Measurements from ENCODE around the gene DGKB. TPM values are rescaled to one million over a fixed set of nuclear protein-coding genes. Genes with fewer than 3 reads are reported as not detected.

The DGKB gene
- polyA plus RNA-seq, 1 donor, result 1.3 TPM

DNA sequence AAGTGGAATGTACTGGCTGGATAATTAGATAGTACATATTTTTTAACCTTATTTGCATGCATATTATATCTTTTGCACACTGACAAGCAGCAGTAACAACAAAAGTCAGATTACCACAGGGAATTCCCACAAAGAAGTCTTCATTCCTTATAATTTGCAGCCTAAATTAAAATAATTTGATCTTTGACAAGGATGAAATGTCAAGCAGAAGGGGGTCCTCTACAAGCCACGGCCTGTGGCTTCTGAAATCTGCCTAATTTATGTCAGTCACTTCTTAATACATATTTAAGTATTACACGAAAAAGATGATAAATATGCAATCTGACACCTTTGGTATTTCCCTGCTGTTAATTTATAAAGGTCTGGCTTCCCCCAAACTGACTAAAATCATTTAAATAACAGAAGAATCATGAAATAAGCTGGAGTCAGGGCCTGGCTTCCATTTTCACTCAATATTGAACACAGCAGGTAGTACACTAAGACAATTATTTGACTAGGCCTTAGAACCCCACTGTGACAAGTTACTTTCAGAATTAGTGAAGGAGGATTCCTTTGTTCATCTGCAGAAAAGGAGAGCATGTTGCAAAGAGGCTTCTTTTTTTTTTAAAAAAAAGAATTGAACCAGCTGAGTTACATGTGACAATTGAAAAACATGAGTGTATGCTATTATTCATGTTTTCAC is 562.0 kb downstream of the DGKB start:
- no peak overlapping the region for H3K4me3 ChIP-seq (ENCODE audit: low read length)
- H3K36me3 ChIP-seq (ENCODE audit: control insufficient read depth, insufficient read depth, low read length), result no peaks in the 10 kb centered on the region
- DNase-seq, result no peak
- WGBS (ENCODE audit: insufficient coverage, low lambda C conversion rate), result 54% methylated on average over 2 of the region's 2 CpGs
- no peaks in the 10 kb centered on the region for H3K27me3 ChIP-seq (ENCODE audit: control insufficient read depth, insufficient read depth, low read length)
- no peaks in the 10 kb centered on the region for H3K4me1 ChIP-seq (ENCODE audit: control insufficient read depth, insufficient read depth, low read length)
- H3K9me3 ChIP-seq (ENCODE audit: control insufficient read depth, low read depth, low read length), result no peaks in the 10 kb centered on the region
- no peak overlapping the region for H3K27ac ChIP-seq (ENCODE audit: low read length)

DNA sequence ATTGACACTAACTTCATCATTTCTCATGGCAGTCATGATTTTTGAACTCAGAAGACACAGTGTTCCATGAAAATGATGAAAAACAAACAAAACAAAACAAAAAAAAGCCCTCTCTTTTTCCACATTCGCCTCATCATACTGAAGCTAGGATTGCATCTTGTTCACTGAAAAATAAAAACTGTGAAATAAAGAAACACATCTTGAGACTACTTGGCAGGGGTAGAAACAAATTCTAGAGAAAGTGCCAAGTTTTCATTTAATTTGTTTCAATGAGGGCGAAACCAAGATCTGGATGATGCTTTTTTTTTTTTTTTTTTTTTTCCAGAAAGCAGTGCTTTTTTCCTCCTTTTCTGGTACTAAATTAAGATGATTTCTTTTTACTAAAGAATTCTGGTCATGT is 562.7 kb downstream of the DGKB start:
- H3K9me3 ChIP-seq (ENCODE audit: control insufficient read depth, low read depth, low read length), result no peaks in the 10 kb centered on the region
- H3K27me3 ChIP-seq (ENCODE audit: control insufficient read depth, insufficient read depth, low read length), result no peaks in the 10 kb centered on the region
- H3K36me3 ChIP-seq (ENCODE audit: control insufficient read depth, insufficient read depth, low read length), result no peaks in the 10 kb centered on the region
- WGBS (ENCODE audit: insufficient coverage, low lambda C conversion rate), result 83% methylated on average over 1 of the region's 2 CpGs
- no peak for DNase-seq
- no peaks in the 10 kb centered on the region for H3K4me1 ChIP-seq (ENCODE audit: control insufficient read depth, insufficient read depth, low read length)
- H3K27ac ChIP-seq (ENCODE audit: low read length), result no peak overlapping the region
- H3K4me3 ChIP-seq (ENCODE audit: low read length), result no peak overlapping the region

DNA sequence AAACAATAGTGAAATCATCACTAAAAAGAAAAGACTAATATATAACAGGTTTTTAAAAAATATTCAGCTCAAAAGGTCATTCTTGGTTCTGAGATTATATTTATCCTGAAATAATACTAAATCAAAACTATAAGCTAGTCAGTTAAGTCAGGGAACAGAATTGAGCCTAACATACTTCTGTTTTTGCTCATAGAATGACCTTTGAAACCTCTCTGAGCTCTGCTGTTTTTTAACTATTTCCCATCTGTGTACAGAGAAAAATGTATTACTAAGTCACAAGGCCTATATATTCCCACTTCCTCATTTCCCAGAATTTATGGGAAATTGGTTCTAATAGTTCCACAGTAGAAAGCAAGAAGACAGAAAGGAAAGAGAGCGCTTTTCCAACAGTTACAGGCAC is 566.3 kb downstream of the DGKB start:
- no peaks in the 10 kb centered on the region for H3K9me3 ChIP-seq (ENCODE audit: control insufficient read depth, low read depth, low read length)
- no peaks in the 10 kb centered on the region for H3K27me3 ChIP-seq (ENCODE audit: control insufficient read depth, insufficient read depth, low read length)
- H3K27ac ChIP-seq (ENCODE audit: low read length), result no peak overlapping the region
- no peak overlapping the region for H3K4me3 ChIP-seq (ENCODE audit: low read length)
- peak in 1 of 2 donors; percentile 32 for DNase-seq
- no CpG with 5 or more reads among the region's 1 CpG for WGBS (ENCODE audit: insufficient coverage, low lambda C conversion rate)
- H3K4me1 ChIP-seq (ENCODE audit: control insufficient read depth, insufficient read depth, low read length), result no peaks in the 10 kb centered on the region
- H3K36me3 ChIP-seq (ENCODE audit: control insufficient read depth, insufficient read depth, low read length), result no peaks in the 10 kb centered on the region

DNA sequence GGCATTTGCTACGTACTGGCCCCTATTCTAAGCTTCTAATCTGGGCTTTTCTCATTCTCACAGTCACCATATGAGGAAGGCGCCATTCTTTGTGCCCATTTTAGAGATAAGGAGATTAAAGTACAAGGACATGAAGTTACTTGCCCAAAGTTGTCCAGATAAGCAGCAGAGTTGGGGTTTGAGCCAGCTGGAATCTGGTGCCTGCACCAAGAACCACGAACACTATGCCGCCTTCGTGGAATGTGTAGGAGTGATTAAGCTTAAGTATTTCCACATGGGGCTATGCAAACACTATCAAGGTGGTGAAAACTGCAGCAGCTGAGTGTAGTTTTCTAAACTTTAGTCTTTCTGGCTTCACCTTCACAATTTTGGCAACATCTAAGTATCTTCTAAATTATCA is 570.4 kb downstream of the DGKB start:
- no peak for DNase-seq
- H3K27me3 ChIP-seq (ENCODE audit: control insufficient read depth, insufficient read depth, low read length), result no peaks in the 10 kb centered on the region

DNA sequence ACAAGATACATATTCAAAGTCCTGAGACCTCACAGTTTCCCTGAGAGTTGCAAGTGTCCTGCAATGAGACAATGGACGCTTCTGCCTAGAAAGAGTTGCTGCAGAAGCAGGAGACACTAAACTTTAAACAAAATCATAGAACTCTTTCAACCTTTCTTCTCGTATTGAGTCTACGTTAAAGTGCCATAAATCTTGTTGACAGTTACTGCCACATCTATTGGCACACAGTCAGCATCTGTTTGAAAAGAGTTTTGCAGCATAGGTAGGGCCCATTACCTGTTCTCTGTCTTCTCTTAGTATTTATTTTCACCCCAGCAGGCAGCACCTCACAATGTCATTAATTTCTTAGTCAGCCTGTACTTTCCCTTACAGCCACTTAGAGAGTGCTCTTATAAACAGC is 577.8 kb downstream of the DGKB start:
- no peaks in the 10 kb centered on the region for H3K4me1 ChIP-seq (ENCODE audit: control insufficient read depth, insufficient read depth, low read length)
- H3K36me3 ChIP-seq (ENCODE audit: control insufficient read depth, insufficient read depth, low read length), result no peaks in the 10 kb centered on the region
- H3K4me3 ChIP-seq (ENCODE audit: low read length), result no peak overlapping the region
- no peaks in the 10 kb centered on the region for H3K27me3 ChIP-seq (ENCODE audit: control insufficient read depth, insufficient read depth, low read length)
- H3K9me3 ChIP-seq (ENCODE audit: control insufficient read depth, low read depth, low read length), result no peaks in the 10 kb centered on the region
- WGBS (ENCODE audit: insufficient coverage, low lambda C conversion rate), result 0% methylated on average over 2 of the region's 3 CpGs
- H3K27ac ChIP-seq (ENCODE audit: low read length), result no peak overlapping the region
- no peak for DNase-seq

More for the DNA sequence above, 570.4 kb downstream of the DGKB start:
- Histone ChIP-seq H3K4me1 (ENCODE audit: control insufficient read depth, insufficient read depth, low read length) (no peaks in the 10 kb centered on the region), H3K4me3 (ENCODE audit: low read length) (no peak overlapping the region), H3K9me3 (ENCODE audit: control insufficient read depth, low read depth, low read length) (no peaks in the 10 kb centered on the region), H3K27ac (ENCODE audit: low read length) (no peak overlapping the region), H3K36me3 (ENCODE audit: control insufficient read depth, insufficient read depth, low read length) (no peaks in the 10 kb centered on the region)
- no CpG with 5 or more reads among the region's 5 CpGs for WGBS (ENCODE audit: insufficient coverage, low lambda C conversion rate)

DNA sequence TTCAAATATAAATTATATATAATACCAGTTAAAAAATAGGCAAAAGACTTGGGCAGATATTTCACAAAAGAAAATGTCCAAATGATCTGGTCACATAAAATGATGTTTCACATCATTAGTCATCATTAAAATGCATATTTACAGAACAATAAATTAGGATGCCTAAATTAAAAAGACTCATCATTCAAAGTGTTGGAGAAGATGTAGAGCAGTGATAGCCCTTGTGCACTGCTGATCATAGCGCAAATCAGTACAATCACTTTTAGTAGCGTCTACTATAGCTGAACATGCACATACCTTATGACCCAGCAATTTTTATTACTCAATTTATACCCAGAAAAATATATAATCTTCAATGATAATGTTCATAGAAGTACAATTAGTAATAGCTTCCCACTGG is 579.8 kb downstream of the DGKB start:
- H3K4me3 ChIP-seq (ENCODE audit: low read length), result no peak overlapping the region
- DNase-seq, result no peak
- no peaks in the 10 kb centered on the region for H3K36me3 ChIP-seq (ENCODE audit: control insufficient read depth, insufficient read depth, low read length)
- 100% methylated on average over 2 of the region's 2 CpGs for WGBS (ENCODE audit: insufficient coverage, low lambda C conversion rate)
- no peak overlapping the region for H3K27ac ChIP-seq (ENCODE audit: low read length)
- H3K9me3 ChIP-seq (ENCODE audit: control insufficient read depth, low read depth, low read length), result no peaks in the 10 kb centered on the region
- no peaks in the 10 kb centered on the region for H3K4me1 ChIP-seq (ENCODE audit: control insufficient read depth, insufficient read depth, low read length)
- no peaks in the 10 kb centered on the region for H3K27me3 ChIP-seq (ENCODE audit: control insufficient read depth, insufficient read depth, low read length)

DNA sequence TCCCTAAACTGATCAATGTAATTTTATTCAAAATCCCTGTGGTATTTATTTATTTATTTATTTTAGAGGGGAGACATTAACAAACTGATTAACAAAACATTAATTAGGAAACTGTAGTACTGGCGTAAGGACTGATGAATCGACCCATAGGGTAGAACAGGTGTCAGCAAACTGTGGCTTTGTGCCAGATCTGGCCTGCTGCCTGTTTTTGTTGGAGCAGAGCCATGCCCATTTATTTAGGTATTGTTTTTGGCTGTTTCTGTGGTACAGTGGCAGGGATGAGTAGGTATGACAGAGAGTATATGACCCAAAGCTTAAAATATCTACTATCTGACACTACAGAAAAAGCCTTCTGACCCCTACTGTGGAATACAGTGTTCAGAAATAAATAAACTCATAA is 580.6 kb downstream of the DGKB start:
- Histone ChIP-seq H3K4me1 (ENCODE audit: control insufficient read depth, insufficient read depth, low read length) (no peaks in the 10 kb centered on the region), H3K36me3 (ENCODE audit: control insufficient read depth, insufficient read depth, low read length) (no peaks in the 10 kb centered on the region), H3K27ac (ENCODE audit: low read length) (no peak overlapping the region), H3K9me3 (ENCODE audit: control insufficient read depth, low read depth, low read length) (no peaks in the 10 kb centered on the region), H3K27me3 (ENCODE audit: control insufficient read depth, insufficient read depth, low read length) (no peaks in the 10 kb centered on the region), H3K4me3 (ENCODE audit: low read length) (no peak overlapping the region)
- 100% methylated on average over 1 of the region's 2 CpGs for WGBS (ENCODE audit: insufficient coverage, low lambda C conversion rate)
- no peak for DNase-seq

DNA sequence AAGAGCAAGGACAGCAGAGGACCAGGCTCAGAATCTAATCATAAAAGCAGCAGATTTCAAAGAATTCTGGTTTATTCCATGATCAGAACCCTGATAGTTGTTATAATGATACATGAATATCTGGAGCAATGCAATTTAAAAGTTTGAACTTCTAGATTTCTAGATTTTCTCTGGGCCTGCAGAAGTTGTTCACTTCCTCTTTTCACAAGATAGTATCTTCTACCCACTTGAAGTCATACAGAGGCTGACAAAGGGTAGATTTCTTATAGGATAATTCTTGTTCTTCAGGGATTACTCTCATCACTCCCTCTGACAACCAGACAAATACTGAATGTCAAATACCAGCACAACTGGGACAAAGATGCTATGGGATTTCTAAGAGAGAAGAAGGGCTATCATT is 593.1 kb downstream of the DGKB start:
- Histone ChIP-seq H3K27ac (ENCODE audit: low read length) (no peak overlapping the region), H3K4me1 (ENCODE audit: control insufficient read depth, insufficient read depth, low read length) (no peaks in the 10 kb centered on the region), H3K9me3 (ENCODE audit: control insufficient read depth, low read depth, low read length) (no peaks in the 10 kb centered on the region), H3K36me3 (ENCODE audit: control insufficient read depth, insufficient read depth, low read length) (no peaks in the 10 kb centered on the region), H3K4me3 (ENCODE audit: low read length) (no peak overlapping the region), H3K27me3 (ENCODE audit: control insufficient read depth, insufficient read depth, low read length) (no peaks in the 10 kb centered on the region)
- no peak for DNase-seq

DNA sequence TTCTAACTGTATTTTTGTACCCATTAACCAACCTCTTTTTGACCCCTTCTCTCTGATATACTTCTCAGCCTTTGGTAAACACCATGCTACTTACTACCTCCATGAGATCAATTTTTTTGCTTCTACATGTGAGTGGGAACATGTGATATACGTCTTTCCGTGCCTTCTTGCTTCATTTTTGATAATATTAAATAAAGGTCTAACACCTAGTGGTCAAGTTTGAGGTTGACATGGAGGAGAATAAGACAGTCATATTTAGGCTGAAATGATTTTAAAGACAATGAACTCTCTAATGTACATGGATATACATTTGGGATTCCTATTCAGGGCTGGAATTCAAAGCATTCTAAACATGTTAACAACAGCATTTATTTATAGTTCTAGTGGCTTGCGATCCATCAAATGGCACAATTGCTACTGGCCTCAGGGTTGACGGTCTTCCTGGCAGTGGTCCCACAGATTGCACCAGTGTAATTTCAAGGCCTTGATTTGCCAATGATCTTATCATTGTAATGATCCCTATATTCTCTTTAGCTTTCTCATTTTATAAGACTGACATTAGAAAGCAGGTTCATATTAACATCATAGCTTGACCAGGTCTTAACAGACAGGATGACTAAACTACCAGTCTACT is 597.2 kb downstream of the DGKB start:
- H3K27me3 ChIP-seq (ENCODE audit: control insufficient read depth, insufficient read depth, low read length), result no peaks in the 10 kb centered on the region
- H3K9me3 ChIP-seq (ENCODE audit: control insufficient read depth, low read depth, low read length), result no peaks in the 10 kb centered on the region
- no CpG with 5 or more reads among the region's 4 CpGs for WGBS (ENCODE audit: insufficient coverage, low lambda C conversion rate)
- H3K27ac ChIP-seq (ENCODE audit: low read length), result no peak overlapping the region
- H3K4me3 ChIP-seq (ENCODE audit: low read length), result no peak overlapping the region
- no peak for DNase-seq
- no peaks in the 10 kb centered on the region for H3K36me3 ChIP-seq (ENCODE audit: control insufficient read depth, insufficient read depth, low read length)
- H3K4me1 ChIP-seq (ENCODE audit: control insufficient read depth, insufficient read depth, low read length), result no peaks in the 10 kb centered on the region

DNA sequence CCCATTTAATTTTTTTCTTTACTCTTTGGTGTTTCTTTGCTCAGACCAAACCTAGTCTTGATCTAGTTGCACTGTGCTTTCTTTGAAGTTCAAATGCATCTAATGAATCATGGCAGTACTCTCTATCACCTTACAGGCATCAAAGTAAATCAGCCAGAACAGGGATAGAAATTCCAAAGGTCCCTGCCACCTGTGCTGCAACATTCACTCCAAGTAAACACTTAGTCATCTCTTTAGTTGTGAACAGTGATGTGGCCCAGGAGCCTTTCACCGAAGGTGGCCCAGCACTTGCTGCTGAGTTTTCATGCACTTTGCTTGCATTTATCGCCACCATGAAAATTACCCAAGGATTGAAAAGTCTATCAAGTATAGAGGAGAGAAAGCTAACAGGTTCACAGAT is 599.0 kb downstream of the DGKB start:
- peak; percentile 48 to 72 for DNase-seq
- Histone ChIP-seq H3K9me3 (ENCODE audit: control insufficient read depth, low read depth, low read length) (no peaks in the 10 kb centered on the region), H3K4me1 (ENCODE audit: control insufficient read depth, insufficient read depth, low read length) (no peaks in the 10 kb centered on the region), H3K27me3 (ENCODE audit: control insufficient read depth, insufficient read depth, low read length) (no peaks in the 10 kb centered on the region), H3K27ac (ENCODE audit: low read length) (no peak overlapping the region), H3K36me3 (ENCODE audit: control insufficient read depth, insufficient read depth, low read length) (no peaks in the 10 kb centered on the region), H3K4me3 (ENCODE audit: low read length) (no peak overlapping the region)
- 86% methylated on average over 1 of the region's 2 CpGs for WGBS (ENCODE audit: insufficient coverage, low lambda C conversion rate)

DNA sequence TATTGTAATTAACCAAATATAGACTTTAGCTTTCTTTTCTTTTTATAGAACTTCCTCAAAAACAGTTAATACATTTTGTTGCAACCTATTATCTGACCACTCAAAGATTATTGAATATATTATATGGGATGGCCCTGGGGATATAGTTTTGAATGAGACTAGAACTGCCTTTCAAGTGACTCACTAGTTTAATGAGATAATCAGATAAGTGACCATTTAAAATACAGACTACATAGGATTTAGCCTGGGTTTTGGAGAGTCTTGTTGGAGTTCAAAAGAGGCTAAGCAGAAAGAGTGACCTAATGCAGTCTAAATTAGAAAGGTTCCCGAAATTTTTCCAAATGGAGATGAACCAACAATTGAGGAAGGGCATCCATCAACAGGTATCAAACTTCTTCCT is 607.9 kb downstream of the DGKB start:
- H3K4me3 ChIP-seq (ENCODE audit: low read length), result no peak overlapping the region
- no peak for DNase-seq
- no peak overlapping the region for H3K27ac ChIP-seq (ENCODE audit: low read length)
- no peaks in the 10 kb centered on the region for H3K9me3 ChIP-seq (ENCODE audit: control insufficient read depth, low read depth, low read length)
- no peaks in the 10 kb centered on the region for H3K36me3 ChIP-seq (ENCODE audit: control insufficient read depth, insufficient read depth, low read length)
- H3K4me1 ChIP-seq (ENCODE audit: control insufficient read depth, insufficient read depth, low read length), result no peaks in the 10 kb centered on the region
- WGBS (ENCODE audit: insufficient coverage, low lambda C conversion rate), result no CpG with 5 or more reads among the region's 1 CpG
- H3K27me3 ChIP-seq (ENCODE audit: control insufficient read depth, insufficient read depth, low read length), result no peaks in the 10 kb centered on the region

All from large intestine (tissue), 3 donors.